Measurements from ENCODE around the gene SEC11A.
"Not testable (repeated sequence)": the region's sequence is repeated elsewhere in the genome, so short reads cannot be mapped to it uniquely, and the experiment has no call there.

SEC11A gene

DNA sequence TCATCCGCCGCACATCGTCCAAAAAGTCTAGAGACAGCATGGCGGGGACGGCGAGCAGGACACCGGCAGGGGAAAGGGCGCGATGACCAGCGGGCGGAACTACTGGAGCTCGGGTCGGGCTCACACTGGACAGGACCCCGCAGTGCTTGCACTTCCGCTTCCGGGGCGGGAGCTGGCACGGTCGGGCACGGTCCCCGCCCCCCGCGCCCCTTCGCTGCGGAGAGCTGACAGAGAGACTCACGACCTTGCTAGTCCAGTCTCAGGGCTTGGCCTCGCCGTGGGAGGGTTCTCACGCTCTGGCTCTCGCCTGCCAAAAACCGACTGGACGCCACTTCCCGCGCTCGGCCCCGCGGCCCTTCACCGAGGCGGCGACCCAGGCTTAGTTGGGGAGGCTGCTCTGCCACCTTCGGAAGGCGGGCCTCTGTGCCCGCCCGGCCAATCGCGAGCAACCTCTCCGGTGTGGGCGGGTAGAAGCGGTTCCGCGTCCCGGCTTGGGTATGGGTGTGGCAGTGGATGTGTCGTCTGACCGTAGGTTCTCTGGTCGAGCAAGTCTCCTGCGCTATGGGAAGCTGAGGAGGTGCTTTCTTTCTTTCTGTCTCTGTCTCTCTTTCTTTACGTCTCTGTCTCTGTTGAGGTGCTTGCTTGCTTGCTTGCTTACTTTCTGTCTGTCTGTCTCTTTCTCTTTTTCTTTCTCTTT is at the start of gene SEC11A:
Gene SEC11A, minus strand, starts transcription at position 104 of the 697 bp plus-strand sequence. Its CDS starts 64 bp downstream, at position 40.
- DNase-seq: peak; percentile 94

DNA sequence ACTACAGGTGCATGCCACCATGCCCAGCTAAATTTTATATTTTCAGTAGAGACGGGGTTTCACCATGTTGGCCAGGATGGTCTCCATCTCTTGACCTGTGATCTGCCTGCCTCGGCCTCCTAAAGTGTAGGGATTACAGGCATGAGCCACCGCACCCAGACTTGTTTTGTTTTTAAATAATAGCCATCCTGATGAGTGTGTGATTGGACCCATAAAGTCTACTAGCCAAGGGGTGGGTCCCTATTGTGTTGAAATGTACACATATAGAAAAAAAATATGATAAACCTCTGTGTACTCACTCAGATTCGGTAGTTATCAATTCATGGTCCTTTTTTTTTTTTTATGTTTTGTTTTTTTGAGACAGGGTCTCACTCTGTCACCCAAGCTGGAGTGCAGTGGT is 49.7 kb upstream of the SEC11A start:
- DNase-seq: no peak

DNA sequence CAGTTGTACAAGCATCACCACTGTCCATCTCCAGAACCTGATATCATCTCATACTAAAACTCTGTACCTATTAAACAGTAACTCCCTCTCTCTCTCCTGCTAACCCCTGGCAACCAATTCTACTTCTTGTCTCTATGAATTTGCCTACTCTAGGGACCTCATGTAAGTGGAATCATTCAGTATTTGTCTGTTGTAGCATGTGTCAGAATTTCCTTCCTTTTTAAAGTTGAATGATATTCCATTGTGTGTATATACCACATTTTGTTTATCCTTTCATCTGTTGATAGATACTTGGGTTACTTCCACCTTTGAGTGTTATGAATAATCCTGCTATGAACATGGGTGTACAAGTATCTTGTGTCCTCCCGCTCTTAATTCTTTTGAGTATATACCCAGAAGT is 49.0 kb upstream of the SEC11A start:
- no peak for DNase-seq

DNA sequence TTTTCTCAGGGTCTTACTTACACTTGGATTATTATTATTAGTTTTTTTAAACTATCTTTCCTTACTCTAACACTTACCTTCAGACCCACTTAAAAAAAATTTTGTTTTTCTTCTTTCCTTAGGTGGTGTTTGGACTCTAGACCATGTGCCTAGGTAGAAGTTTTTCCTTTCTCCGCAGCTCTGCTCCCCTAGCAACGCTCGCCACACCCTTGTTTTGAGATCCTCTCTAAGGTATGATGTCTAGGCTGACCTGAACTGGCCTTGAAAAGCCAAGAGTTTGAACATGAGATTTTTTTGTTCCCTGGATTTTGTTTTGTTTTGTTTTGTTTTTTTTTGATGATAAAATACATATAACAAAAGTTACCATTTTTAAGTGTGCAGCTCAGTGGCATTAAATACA is 48.6 kb upstream of the SEC11A start:
- no peak for DNase-seq

DNA sequence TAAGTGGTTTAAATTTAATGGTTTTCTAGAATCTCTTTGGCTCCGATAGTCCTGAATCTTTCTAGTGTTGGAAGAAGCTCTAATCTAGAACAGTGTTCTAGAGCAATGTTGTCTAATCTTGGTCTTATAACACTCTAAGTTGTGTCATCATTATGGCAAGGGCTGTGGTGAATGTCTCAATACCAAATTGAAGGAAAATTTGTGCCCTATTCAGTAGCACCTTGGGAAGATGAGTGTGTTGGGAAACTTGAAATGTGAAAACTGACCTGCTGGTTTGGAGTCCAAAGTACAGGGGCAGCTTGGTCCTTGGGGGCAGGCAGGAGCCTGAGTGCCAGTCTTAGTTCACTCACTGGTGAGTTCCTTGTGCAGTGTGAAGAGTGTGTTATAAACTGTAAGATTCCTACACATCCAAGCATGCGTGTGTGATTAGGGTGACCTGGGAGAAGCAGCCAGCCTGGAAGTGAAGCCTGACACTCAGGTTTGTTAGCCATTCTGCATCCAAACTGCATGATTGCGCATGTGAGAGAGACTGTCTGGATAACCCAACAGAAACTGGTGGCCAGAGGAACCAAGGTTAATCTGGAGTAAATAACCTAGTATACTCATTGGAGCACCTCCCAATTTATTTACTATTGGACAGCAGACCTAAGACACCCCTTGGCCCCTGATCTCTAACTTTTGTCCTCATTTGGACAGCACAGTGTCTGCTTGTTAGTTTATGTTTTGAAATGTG is 47.1 kb upstream of the SEC11A start:
- no peak for DNase-seq

DNA sequence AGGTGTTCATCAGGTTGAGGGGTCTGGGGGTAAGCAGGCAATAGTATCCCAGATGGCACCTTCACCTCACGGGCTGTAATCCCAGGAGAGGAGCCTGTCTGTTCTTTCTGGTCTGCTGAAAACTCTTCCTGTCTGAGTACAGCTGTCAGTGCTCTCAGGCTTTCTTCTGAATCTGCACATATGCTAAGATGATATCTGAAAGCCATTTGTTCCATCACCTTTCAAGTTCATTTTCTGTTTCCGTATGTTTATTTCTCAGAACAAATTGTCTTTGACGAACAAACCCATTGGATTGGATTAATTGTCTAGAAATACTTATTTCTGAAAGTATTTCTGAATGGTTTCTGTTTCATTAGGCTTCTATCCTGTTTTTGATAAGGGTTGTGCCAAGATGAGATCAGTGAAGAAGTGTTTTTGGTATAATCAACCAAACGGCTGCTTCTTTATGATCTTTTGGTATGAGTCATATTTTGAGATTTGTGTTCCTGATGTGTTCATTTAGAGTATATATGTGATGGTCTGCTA is 45.7 kb upstream of the SEC11A start:
- DNase-seq: no peak

DNA sequence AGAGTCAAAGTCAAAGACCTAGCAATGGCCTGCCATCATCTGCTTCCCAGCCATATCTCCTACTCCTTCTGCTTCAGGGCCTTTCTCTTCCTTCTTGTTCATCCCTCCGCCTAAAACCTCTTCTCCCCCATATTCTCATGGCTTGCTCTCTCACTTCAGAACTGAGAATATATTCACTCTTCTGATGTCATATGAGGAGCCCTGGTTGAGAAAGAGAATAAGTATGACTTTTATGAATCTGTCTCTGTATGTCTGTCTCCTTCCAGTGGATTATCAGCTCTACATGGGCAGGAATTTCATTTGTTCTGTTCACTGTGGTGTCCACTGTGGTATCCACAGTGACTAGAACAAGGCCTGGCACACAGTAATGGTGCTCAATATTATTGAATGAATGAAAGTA is 44.3 kb upstream of the SEC11A start:
- DNase-seq: no peak

DNA sequence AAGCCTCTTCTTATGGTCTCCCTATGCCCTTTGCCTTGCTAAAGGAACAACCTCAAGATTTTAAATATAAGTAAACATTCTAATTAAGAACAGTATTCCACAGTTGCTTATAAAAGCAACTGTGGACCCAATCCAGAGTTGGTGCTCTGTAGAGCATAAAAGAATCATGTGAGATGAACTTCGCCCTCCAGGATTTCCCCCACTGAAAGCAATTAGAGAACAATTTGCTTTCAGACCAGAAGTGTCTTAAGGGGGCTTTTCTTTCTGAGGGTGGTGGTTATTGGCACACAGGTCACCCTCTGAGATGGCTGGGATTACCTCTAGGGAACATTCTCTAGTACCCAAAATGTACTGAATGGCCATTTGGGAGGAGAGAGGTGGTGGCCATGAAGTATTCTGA is 43.1 kb upstream of the SEC11A start:
- DNase-seq: no peak

DNA sequence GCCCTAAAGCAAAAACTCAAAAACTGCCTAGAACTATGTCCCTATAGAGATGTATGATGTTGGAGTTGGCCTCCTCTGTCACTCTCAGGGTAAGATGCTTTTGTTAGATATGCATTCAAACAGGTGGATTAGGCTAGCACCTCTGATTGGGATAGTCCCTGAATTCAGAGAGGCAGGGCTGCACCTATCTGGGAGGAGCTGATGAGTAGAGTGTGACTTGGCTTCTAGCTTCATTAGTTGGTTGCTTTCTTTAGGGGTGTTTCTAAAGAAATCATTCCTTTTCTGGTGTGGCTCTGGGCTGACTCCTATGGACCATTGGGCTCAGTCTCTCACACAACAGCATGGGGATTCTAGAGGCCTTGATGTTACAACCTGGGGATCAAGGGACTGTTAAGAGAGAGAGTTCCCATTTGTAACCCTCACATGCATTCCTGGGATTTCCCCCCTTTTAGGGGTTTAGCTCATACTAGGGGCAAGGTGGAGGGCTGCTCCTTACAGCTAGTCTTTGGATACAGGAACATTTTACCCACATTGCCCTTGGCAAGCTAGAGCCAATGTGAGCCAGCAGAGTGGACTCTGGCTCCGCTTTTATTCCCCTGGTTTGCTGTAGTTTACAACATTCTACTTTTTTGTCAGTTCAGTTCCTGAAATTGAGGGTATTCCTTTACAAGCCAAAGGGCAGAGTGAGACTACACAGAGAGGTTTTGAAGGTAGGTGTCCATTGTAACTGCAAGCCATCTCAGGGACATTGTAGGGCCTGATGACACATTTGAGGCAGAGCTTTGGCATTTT is 40.0 kb upstream of the SEC11A start:
- no peak for DNase-seq

DNA sequence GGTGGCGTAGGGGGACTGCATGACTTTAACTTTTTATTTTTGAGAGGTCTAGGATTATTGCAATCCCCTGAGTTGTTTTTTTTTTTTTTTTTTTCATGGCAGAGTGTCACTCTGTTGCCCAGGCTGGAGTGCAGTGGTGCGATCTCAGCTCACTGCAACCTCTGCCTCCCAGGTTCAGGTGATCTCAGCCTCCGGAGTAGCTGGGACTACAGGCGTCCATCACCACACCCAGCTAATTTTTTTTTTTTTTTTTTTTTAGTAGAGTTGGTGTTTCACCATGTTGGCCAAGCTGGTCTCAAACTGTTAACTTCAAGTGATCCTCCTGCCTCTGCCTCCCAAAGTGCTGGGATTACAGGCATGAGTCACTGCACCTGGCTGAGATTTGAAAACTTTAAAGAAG is 39.0 kb upstream of the SEC11A start:
- not testable (repeated sequence) for DNase-seq

DNA sequence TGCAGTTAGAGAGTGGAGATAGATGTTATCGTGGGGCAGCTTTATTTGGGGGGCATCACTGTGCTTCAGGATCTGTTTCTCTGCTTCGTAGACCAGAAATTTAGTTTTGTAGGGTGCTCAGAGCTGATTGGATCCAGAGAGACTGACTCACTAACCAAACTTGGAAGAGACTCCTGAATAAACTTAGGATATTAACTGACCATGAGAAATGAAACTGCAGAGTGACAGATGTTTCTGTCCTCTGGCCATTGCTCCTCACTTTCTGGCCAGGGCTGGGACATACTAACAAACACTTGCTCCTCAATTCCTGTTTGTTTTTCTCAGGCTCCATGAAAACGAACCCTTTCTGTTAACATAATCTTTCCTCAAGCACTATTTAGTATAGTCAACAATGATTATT is 36.8 kb upstream of the SEC11A start:
- no peak for DNase-seq

DNA sequence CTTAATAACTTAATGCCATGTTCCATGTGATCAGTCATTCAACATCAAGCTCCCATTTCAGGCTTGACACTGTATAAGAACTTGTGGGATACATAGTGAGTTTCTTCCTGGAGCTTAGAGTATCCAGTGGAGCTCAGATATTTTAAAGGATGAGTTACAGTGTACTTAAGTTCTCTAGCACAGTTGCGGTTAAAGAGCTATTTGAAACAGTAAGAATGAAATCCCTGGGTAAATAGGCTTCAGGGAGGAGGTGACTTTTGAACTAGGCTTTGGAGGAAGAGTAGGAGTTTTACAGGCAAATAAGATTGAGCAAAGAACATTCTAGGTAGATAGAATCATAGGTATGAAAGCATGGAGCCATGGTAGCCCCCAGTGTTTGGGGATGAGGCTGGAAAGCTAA is 36.3 kb upstream of the SEC11A start:
- DNase-seq: no peak

DNA sequence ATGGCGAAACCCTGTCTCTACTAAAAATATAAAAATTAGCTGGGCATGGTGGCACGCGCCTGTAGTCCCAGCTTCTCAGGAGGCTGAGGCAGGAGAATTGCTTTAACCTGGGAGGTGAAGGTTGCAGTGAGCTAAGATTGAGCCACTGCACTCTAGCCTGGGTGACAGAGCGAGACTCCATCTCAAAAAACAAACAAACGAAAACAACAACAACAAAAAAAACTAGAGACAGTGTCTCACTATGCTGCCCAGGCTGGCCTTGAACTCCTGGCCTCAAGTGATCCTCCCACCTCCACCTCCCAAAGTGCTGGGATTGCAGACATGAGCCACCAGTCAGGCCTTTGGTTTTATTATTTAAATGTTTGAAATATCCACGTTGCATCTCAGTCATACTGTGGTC is 35.8 kb upstream of the SEC11A start:
- DNase-seq: not testable (repeated sequence)

DNA sequence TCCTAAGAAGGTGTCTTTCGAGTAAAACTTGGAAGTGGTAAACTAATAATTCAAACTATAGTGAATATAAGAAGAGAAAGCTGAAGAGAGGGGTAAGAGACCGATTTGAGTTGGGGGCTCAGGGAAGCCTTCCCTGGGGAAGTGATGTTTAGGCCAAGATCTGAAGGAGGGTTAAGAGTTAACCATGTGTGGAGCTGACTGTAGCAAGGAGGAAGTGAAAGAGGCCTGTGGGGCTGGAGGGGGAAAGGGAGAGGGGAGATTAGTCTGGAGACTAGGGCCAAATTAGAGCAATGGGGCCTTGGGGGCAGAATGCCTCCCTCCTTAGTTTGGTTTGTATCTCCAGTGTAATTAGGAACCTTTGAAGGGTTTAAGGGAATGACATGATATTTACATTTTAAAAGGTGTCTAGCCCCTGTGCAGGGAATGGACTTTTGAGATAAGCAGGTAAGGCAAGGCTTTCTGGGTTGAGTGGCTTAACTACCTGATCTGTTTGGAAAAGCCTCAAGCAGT is 34.7 kb upstream of the SEC11A start:
- no peak for DNase-seq

DNA sequence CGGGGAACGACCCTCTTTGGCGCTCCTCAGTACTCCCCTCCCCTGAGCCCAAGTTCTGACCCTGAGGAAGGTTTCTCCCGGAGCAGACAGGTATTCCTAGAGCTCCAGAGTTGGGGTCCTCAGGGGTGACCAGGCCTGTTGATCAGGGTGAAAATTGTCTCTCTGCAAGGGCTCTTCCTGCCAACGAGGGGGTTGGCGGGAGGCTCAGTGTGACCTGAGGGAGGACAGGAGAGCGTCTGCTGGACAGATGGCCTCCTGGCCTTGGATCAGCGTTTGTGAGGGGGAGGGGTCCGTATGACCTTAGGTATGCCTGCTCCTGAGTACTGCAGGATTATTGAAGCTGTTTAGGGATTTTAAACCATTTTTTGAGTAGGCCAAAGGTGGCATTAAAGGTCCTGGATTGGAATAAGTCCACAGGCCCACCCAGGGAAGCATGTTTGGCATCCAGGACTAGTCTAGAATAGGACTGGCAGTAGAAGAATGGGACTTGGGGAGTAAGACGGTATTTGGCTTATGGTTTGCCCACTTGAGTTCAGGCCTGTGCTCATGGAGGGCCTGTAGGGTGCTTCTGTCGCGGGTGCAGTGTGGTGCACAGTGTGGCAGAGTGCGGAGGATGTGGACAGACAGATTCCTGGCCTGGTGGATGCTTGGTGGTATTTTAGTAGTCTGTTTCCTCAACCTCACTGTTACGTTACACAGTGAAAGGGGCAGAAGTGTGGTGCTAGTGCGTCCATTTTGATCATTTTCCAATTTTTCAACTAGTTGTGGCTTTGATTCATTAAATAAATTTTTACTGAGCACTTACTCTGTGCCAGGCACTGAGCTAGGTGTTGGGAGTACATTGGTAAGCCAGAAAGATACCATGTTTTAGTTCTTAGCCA is 33.4 kb upstream of the SEC11A start:
- peak; percentile 64 for DNase-seq

DNA sequence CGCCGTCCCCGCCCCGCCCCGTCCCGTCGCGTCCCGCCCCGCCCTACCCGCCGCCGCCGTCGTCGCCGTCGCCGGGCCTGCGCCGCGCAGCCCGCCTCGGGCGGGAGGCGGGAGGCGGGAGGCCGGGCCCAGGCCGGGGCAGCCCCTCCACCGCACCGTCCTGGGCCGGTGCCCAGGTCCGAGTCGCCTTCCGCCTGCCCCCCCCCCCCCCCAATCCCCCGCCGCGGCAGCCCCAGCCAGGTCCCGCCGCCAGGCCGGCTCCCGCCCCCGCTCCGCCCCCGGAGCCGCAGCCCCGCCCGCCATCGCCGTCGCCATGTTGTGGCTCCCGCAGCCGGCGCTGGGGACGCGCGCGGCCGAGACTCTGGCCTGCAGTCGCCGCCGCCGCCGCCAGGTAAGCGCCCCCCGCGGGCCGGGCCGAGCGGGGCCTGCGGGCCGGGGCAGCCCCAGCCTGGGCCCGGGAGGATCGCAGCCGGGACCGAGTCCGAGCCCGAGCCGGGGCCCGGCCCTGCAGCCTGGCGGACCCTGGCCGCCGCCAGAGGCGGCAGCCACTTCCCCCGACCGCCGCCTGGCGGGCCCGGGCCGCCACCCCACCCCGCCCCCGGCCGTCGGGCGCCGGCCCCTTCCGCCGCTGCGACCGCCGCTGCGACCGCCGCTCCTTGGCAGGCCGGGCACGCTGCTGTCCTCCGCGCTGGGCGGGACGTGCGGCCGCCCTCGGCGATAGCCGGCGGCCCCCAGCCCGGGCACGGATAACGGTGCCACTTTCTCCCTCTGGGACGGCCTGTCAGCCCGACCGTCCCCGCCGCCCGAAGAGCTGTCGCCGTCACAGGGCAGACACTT is 32.6 kb upstream of the SEC11A start, which contains the start of gene ZNF592:
Gene ZNF592, plus strand, starts transcription at position 319 of the 837 bp plus-strand sequence. CDS start 34,084 bp downstream, outside the sequence.
- peak; percentile 83 for DNase-seq

DNA sequence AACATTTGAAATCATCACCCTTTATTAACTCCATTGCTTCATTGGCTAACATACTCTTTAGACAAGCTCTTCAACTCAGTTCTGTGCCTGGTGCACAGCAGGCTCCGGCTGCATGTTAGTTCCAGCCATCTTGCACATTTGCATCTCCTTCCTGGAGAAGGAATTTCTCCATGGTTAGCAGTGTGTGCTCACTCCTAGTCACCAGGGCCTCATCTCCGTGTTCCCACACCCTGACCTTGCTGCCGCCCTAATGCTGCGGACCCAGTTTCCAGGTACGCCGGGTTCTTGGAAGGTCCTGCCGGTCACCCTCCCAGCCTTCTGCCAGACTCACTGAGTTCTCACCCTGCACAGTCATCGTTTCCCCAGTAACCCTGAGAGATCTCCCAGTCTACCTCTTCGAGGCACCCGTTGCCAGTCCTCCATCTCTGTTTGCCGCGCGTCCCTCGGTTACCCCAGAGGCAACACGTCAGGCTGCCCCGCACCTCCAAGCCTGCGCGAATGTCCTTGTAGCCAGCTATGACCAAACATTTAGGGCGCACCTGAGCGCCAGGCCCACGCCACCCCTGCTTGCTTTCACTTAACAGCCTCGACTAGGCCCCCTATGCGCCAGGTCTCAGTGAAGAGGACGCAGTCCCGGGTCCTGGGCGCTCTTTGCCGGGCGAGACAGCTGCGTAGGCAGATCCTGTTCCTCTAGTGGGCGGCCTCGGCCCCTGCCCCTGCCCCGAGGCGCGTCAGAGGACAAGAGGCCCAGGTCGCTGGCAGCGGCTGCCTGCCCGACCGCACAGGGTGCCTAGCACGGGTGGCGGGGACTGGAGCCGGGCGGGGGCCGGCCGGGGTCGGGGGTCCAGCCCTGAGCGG is 31.7 kb upstream of the SEC11A start:
- peak; percentile 78 for DNase-seq

DNA sequence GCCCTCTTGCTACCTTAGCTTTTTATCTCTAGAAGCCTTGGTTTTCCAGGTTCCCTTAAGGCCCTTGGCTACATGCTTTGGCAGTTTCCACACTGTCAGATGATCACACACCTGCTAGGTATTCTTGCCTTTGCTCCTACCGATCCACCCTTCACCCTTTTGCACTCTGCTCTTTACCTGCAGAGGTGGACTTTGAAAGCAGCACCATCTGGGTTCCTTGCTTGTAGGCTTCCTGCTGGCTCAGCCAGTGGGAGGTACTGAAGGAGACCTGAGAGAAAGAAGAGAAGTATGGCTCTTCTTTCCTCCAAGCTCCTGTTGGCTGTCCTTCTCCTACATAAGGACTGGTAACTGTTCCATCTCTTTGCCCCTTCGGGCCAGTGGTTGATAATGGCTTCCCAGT is 25.2 kb upstream of the SEC11A start:
- no peak for DNase-seq

DNA sequence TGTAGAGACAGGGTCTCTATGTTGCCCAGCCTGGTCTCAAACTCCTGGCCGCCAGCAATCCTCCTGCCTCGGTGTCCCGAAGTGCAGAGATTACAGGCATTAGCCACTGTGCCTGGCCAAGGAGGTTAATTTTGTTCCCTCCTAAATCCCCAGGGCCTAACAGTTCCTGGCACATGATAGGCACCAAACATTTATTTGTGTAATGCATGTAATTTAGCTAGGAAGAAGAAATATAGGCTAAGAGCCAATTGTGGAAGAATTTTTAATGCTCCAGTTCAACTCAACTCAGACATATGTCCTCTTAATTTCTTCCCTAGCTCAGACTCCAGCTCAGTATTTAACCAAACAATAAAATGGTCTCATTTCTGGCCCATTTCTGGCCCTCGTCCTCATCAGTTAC is 24.8 kb upstream of the SEC11A start:
- DNase-seq: no peak

DNA sequence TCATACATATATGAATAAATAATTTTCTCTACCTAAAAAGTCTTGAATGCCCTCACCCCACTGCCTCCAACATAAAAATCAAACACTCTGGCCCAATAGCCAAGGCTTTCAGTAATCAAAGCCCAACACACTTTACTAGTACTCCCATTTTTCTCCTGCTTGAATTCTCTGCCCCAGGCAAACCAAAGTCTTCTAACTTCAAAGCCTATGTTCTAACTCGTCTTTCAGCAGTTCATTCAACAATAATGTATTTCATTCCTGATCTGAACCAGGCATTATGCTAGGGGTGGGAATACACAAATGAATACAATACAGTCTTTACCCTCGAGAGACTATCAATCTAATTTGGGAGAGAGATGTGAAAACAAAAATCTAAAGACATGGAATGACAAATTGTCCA is 21.1 kb upstream of the SEC11A start:
- DNase-seq: no peak
